Cardiac muscle cell (in vitro differentiated cells and primary cell): Measurements from ENCODE around the gene BMERB1. TPM values are rescaled to one million over a fixed set of nuclear protein-coding genes. Genes with fewer than 3 reads are reported as not detected.
"Not testable (repeated sequence)": the region's sequence is repeated elsewhere in the genome, so short reads cannot be mapped to it uniquely, and the experiment has no call there.

Experiments used
- DNase-seq, 2 donors: peaks; one replicate each; pipeline versions ENCODE4 v3.0.0 to v3.0.0-alpha.2; 2010 to 2017; ENCODE audit warnings: low read depth in 1 of 2, low spot score in 1 of 2
- H3K27ac ChIP-seq: fragments of 200-600 bp; sonication (generic); 2 replicates; pipeline ENCODE4 v1.5.1; 2016
- H3K27me3 ChIP-seq: fragments of 200-600 bp; sonication (generic); 2 replicates; pipeline ENCODE4 v1.6.0; 2016; ENCODE audit warnings: control low read depth
- H3K36me3 ChIP-seq: fragments of 200-600 bp; sonication (generic); 2 replicates; pipeline ENCODE4 v1.5.1; 2016; ENCODE audit warnings: control low read depth
- H3K4me1 ChIP-seq: fragments of 200-600 bp; sonication (generic); 2 replicates; pipeline ENCODE4 v1.8.1; 2017; ENCODE audit warnings: low read depth, mild to moderate bottlenecking, mixed run types
- H3K4me3 ChIP-seq: fragments of 200-600 bp; sonication (generic); 2 replicates; pipeline ENCODE4 v1.5.1; 2016; ENCODE audit warnings: mild to moderate bottlenecking
- H3K9me3 ChIP-seq: fragments of 200-600 bp; sonication (generic); 2 replicates; pipeline ENCODE4 v1.5.1; 2017; ENCODE audit warnings: low read depth, mild to moderate bottlenecking, control low read depth
- polyA plus RNA-seq: library from polyadenylated mRNA; unstranded; fragments of >200 nt; fragmentation: Nextera tagmentation; extraction: Ambion mirVana; gene quantifications from 2 replicates; pipeline ENCODE4 v1.2.1, GENCODE V29; 2016
- total RNA-seq: library from RNA; depleted of rRNA; stranded (reverse); fragments of >200 nt; gene quantifications from 2 replicates; pipeline ENCODE4 v1.2.3, GENCODE V29; 2016
- TF ChIP-seq, protein P1 (sequence below): IDR thresholded peaks from 2 replicates; pipeline ENCODE4 v1.5.1; 2012; ENCODE audit warnings: low read depth, mild to moderate bottlenecking, low read length

BMERB1 gene
- total and polyA plus RNA-seq, 2 experiments from 2014 or later: 15.2 to 22.1 TPM

GRCh38 chr16:15398618-15399316 is 35.6 kb upstream of the BMERB1 start:
- Histone ChIP-seq H3K4me1 (no peaks in the 10 kb centered on the region), H3K9me3 (no peaks in the 10 kb centered on the region), H3K4me3 (no peak overlapping the region), H3K36me3 (no peaks in the 10 kb centered on the region), H3K27me3 (peaks cover 16% of the 10 kb centered on the region), H3K27ac (no peak overlapping the region)
- TF ChIP-seq, protein P1, sequence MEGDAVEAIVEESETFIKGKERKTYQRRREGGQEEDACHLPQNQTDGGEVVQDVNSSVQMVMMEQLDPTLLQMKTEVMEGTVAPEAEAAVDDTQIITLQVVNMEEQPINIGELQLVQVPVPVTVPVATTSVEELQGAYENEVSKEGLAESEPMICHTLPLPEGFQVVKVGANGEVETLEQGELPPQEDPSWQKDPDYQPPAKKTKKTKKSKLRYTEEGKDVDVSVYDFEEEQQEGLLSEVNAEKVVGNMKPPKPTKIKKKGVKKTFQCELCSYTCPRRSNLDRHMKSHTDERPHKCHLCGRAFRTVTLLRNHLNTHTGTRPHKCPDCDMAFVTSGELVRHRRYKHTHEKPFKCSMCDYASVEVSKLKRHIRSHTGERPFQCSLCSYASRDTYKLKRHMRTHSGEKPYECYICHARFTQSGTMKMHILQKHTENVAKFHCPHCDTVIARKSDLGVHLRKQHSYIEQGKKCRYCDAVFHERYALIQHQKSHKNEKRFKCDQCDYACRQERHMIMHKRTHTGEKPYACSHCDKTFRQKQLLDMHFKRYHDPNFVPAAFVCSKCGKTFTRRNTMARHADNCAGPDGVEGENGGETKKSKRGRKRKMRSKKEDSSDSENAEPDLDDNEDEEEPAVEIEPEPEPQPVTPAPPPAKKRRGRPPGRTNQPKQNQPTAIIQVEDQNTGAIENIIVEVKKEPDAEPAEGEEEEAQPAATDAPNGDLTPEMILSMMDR: no peak
- no peak for DNase-seq

GRCh38 chr16:15399317-15399716 is 35.1 kb upstream of the BMERB1 start:
- TF ChIP-seq, protein P1: no peak
- no peak for DNase-seq
- H3K27ac ChIP-seq: no peak overlapping the region
- H3K4me3 ChIP-seq: no peak overlapping the region
- no peaks in the 10 kb centered on the region for H3K4me1 ChIP-seq
- H3K9me3 ChIP-seq: no peaks in the 10 kb centered on the region
- H3K36me3 ChIP-seq: no peaks in the 10 kb centered on the region
- peaks cover 16% of the 10 kb centered on the region for H3K27me3 ChIP-seq

GRCh38 chr16:15400314-15400713 is 34.1 kb upstream of the BMERB1 start:
- H3K27ac ChIP-seq, DNase-seq, H3K36me3 ChIP-seq, H3K9me3 ChIP-seq, H3K4me3 ChIP-seq, H3K4me1 ChIP-seq: not testable (repeated sequence)
- peaks cover 11% of the 10 kb centered on the region for H3K27me3 ChIP-seq

- no peaks in the 10 kb centered on the region for H3K27me3 ChIP-seq
- DNase-seq: no peak
Observed at GRCh38 chr16:15401972-15402371, 32.4 kb upstream of the BMERB1 start.

GRCh38 chr16:15403392-15403995 is 30.9 kb upstream of the BMERB1 start:
- peak in 1 of 2 donors; percentile 18 for DNase-seq
- TF ChIP-seq, protein P1: no peak
- Histone ChIP-seq H3K9me3 (no peaks in the 10 kb centered on the region), H3K27ac (no peak overlapping the region), H3K4me1 (no peaks in the 10 kb centered on the region), H3K27me3 (no peaks in the 10 kb centered on the region), H3K36me3 (no peaks in the 10 kb centered on the region), H3K4me3 (no peak overlapping the region)

More at GRCh38 chr16:15401972-15402371, 32.4 kb upstream of the BMERB1 start:
- no peaks in the 10 kb centered on the region for H3K9me3 ChIP-seq
- TF ChIP-seq, protein P1: no peak
- no peaks in the 10 kb centered on the region for H3K36me3 ChIP-seq
- no peaks in the 10 kb centered on the region for H3K4me1 ChIP-seq
- no peak overlapping the region for H3K27ac ChIP-seq
- H3K4me3 ChIP-seq: no peak overlapping the region

GRCh38 chr16:15404091-15404490 is 30.3 kb upstream of the BMERB1 start:
- not testable (repeated sequence) for H3K4me3 ChIP-seq, H3K27me3 ChIP-seq, H3K9me3 ChIP-seq, H3K27ac ChIP-seq, H3K36me3 ChIP-seq, H3K4me1 ChIP-seq
- DNase-seq: peak in 1 of 2 donors; percentile 3
